ENCODE data around the gene TNNI3. TPM values are rescaled to one million over a fixed set of nuclear protein-coding genes. Genes with fewer than 3 reads are reported as not detected.
"Not testable (repeated sequence)": the region's sequence is repeated elsewhere in the genome, so short reads cannot be mapped to it uniquely, and the experiment has no call there.

TNNI3 gene
- total RNA-seq, 1 donor from 2014 or later: 6.0 TPM

GRCh38 chr19:55156202-55157063 lies 1.1 kb downstream of the TNNI3 start:
- Mint-ChIP-seq H3K27ac (no peak overlapping the region), H3K27me3 (peaks cover 40% of the 10 kb centered on the region)
- TF ChIP-seq, protein P1, sequence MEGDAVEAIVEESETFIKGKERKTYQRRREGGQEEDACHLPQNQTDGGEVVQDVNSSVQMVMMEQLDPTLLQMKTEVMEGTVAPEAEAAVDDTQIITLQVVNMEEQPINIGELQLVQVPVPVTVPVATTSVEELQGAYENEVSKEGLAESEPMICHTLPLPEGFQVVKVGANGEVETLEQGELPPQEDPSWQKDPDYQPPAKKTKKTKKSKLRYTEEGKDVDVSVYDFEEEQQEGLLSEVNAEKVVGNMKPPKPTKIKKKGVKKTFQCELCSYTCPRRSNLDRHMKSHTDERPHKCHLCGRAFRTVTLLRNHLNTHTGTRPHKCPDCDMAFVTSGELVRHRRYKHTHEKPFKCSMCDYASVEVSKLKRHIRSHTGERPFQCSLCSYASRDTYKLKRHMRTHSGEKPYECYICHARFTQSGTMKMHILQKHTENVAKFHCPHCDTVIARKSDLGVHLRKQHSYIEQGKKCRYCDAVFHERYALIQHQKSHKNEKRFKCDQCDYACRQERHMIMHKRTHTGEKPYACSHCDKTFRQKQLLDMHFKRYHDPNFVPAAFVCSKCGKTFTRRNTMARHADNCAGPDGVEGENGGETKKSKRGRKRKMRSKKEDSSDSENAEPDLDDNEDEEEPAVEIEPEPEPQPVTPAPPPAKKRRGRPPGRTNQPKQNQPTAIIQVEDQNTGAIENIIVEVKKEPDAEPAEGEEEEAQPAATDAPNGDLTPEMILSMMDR (IDR thresholded peaks at IDR 0.05; ENCODE audit: unreplicated experiment): no peak

GRCh38 chr19:55155784-55156183 lies 1.7 kb downstream of the TNNI3 start:
- peaks cover 43% of the 10 kb centered on the region for H3K27me3 Mint-ChIP-seq
- H3K9me3 Mint-ChIP-seq (ENCODE audit: low read depth): not testable (repeated sequence)
- peak overlapping the region; percentile 75 for H3K4me3 Mint-ChIP-seq (ENCODE audit: low read depth)

More at GRCh38 chr19:55156202-55157063, 1.1 kb downstream of the TNNI3 start:
- peak; percentile 71 for DNase-seq (ENCODE audit: low spot score, unreplicated experiment)
- H3K4me1 Mint-ChIP-seq (ENCODE audit: low read depth): peaks cover 2% of the 10 kb centered on the region
- peak overlapping the region; percentile 75 for H3K4me3 Mint-ChIP-seq (ENCODE audit: low read depth)
- H3K9me3 Mint-ChIP-seq (ENCODE audit: low read depth): no peaks in the 10 kb centered on the region
- peaks cover 3% of the 10 kb centered on the region for H3K36me3 Mint-ChIP-seq (ENCODE audit: insufficient read depth)

DNA sequence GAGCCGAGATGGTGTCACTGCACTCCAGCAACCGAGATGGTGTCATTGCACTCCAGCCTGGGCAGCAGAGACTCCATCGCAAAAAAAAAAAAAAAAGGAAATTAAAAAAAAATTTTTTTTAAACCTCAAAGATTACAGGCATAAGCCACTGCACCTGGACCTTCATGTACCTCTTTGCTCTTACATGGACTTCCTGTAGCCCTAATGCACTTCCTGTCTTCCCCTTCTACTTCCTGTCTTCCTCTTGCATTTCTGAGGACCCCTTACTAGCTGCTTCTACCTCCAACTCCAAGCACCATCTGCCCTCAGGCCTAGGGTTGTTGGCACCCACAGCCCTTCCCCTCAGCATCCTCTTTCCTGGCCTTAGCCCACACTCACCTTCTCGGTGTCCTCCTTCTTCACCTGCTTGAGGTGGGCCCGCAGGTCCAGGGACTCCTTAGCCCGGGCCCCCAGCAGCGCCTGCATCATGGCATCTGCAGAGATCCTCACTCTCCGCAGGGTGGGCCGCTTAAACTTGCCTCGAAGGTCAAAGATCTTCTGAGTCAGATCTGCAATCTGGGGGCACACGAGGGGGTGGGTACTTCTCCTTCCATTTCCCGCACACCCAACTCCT lies 3.8 kb downstream of the TNNI3 start:
- Mint-ChIP-seq H3K36me3 (ENCODE audit: insufficient read depth) (peaks cover 3% of the 10 kb centered on the region), H3K27me3 (peaks cover 51% of the 10 kb centered on the region), H3K9me3 (ENCODE audit: low read depth) (no peaks in the 10 kb centered on the region), H3K4me3 (ENCODE audit: low read depth) (no peak overlapping the region), H3K4me1 (ENCODE audit: low read depth) (peaks cover 5% of the 10 kb centered on the region), H3K27ac (no peak overlapping the region)
- DNase-seq (ENCODE audit: low spot score, unreplicated experiment): no peak
- TF ChIP-seq, protein P1 (IDR thresholded peaks at IDR 0.05; ENCODE audit: unreplicated experiment): no peak

More at GRCh38 chr19:55155784-55156183, 1.7 kb downstream of the TNNI3 start:
- DNase-seq (ENCODE audit: low spot score, unreplicated experiment); H3K4me1 Mint-ChIP-seq (ENCODE audit: low read depth); H3K36me3 Mint-ChIP-seq (ENCODE audit: insufficient read depth); H3K27ac Mint-ChIP-seq: not testable (repeated sequence)

- H3K4me3 Mint-ChIP-seq (ENCODE audit: low read depth): no peak overlapping the region
- H3K36me3 Mint-ChIP-seq (ENCODE audit: insufficient read depth): peaks cover 3% of the 10 kb centered on the region
- H3K9me3 Mint-ChIP-seq (ENCODE audit: low read depth): no peaks in the 10 kb centered on the region
- H3K27me3 Mint-ChIP-seq: peaks cover 51% of the 10 kb centered on the region
- DNase-seq (ENCODE audit: low spot score, unreplicated experiment): no peak
- TF ChIP-seq, protein P1 (IDR thresholded peaks at IDR 0.05; ENCODE audit: unreplicated experiment): no peak
- H3K4me1 Mint-ChIP-seq (ENCODE audit: low read depth): peaks cover 5% of the 10 kb centered on the region
- no peak overlapping the region for H3K27ac Mint-ChIP-seq
Observed at GRCh38 chr19:55152017-55152416, 5.5 kb downstream of the TNNI3 start.

GRCh38 chr19:55149078-55150003 lies 8.2 kb downstream of the TNNI3 start, which contains the start of gene TNNT1:
TSS of gene TNNT1 (minus strand) at chr19:55149206. CDS start at chr19:55147157, 2,049 bp downstream.
- no peak within 1 kb of the TSS for H3K4me3 Mint-ChIP-seq (ENCODE audit: low read depth)
- H3K9me3 Mint-ChIP-seq (ENCODE audit: low read depth): no peaks in the 10 kb centered on the region
- TF ChIP-seq, protein P1 (IDR thresholded peaks at IDR 0.05; ENCODE audit: unreplicated experiment): no peak
- no peak for DNase-seq (ENCODE audit: low spot score, unreplicated experiment)
- H3K27me3 Mint-ChIP-seq: peaks cover 58% of the 10 kb centered on the region
- no peak within 1 kb of the TSS for H3K27ac Mint-ChIP-seq
- peaks cover 3% of the 10 kb centered on the region for H3K4me1 Mint-ChIP-seq (ENCODE audit: low read depth)
- peaks cover 3% of the 10 kb centered on the region for H3K36me3 Mint-ChIP-seq (ENCODE audit: insufficient read depth)
